ENCODE results near the gene OR4F16. TPM values are rescaled to one million over a fixed set of nuclear protein-coding genes. Genes with fewer than 3 reads are reported as not detected.

The OR4F16 gene, protein sequence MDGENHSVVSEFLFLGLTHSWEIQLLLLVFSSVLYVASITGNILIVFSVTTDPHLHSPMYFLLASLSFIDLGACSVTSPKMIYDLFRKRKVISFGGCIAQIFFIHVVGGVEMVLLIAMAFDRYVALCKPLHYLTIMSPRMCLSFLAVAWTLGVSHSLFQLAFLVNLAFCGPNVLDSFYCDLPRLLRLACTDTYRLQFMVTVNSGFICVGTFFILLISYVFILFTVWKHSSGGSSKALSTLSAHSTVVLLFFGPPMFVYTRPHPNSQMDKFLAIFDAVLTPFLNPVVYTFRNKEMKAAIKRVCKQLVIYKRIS
- total RNA-seq: not detected in 2 replicates

GRCh38 chr1:686554-686953 is at the start of gene OR4F16:
TSS of gene OR4F16 (minus strand) at chr1:686654. CDS start at chr1:686654, 0 bp downstream.

Other genes starting within 250 kb of the OR4F16 start
- gene OR4F29, start 235.0 kb downstream of the OR4F16 start, total RNA-seq: not detected in 2 replicates
- gene SAMD11, start 237.3 kb upstream of the OR4F16 start, total RNA-seq: 0.48 and 0.64 TPM in 2 replicates